ENCODE data around the gene NKAP. TPM values are rescaled to one million over a fixed set of nuclear protein-coding genes. Genes with fewer than 3 reads are reported as not detected.

The NKAP gene
- total RNA-seq, 1 donor: 4.3 TPM

GRCh38 chrX:119917877-119918276, 25.7 kb downstream of the NKAP start:
- Histone ChIP-seq H3K4me1 (ENCODE audit: insufficient read depth, low read length) (no peaks in the 10 kb centered on the region), H3K27me3 (ENCODE audit: insufficient read depth, low read length) (no peaks in the 10 kb centered on the region), H2AFZ (ENCODE audit: low read length) (no peak overlapping the region), H3K4me2 (ENCODE audit: insufficient read depth, low read length) (no peak overlapping the region), H3K79me2 (ENCODE audit: insufficient read depth, low read length) (no peaks in the 10 kb centered on the region), H3K4me3 (ENCODE audit: insufficient read depth, low read length) (no peak overlapping the region), H3K27ac (ENCODE audit: low read depth, low read length) (no peak overlapping the region), H4K20me1 (ENCODE audit: insufficient read depth, low read length) (no peaks in the 10 kb centered on the region), H3K36me3 (ENCODE audit: insufficient read depth, low read length) (no peaks in the 10 kb centered on the region), H3K9me3 (ENCODE audit: low read depth, low read length) (no peaks in the 10 kb centered on the region)
- no peak for DNase-seq (ENCODE audit: insufficient read length, low spot score, missing footprints)
- TF ChIP-seq CTCF (IDR thresholded peaks at IDR 0.05; ENCODE audit: extremely low read depth, low read depth, low read length): no peak

GRCh38 chrX:119916310-119916709, 27.2 kb downstream of the NKAP start:
- no peak overlapping the region for H2AFZ ChIP-seq (ENCODE audit: low read length)
- H3K36me3 ChIP-seq (ENCODE audit: insufficient read depth, low read length): no peaks in the 10 kb centered on the region
- no peak for DNase-seq (ENCODE audit: insufficient read length, low spot score, missing footprints)
- no peak overlapping the region for H3K27ac ChIP-seq (ENCODE audit: low read depth, low read length)
- no peak for TF ChIP-seq CTCF (IDR thresholded peaks at IDR 0.05; ENCODE audit: extremely low read depth, low read depth, low read length)
- no peaks in the 10 kb centered on the region for H3K79me2 ChIP-seq (ENCODE audit: insufficient read depth, low read length)
- no peaks in the 10 kb centered on the region for H3K9me3 ChIP-seq (ENCODE audit: low read depth, low read length)
- H3K4me1 ChIP-seq (ENCODE audit: insufficient read depth, low read length): no peaks in the 10 kb centered on the region
- H4K20me1 ChIP-seq (ENCODE audit: insufficient read depth, low read length): no peaks in the 10 kb centered on the region
- H3K27me3 ChIP-seq (ENCODE audit: insufficient read depth, low read length): no peaks in the 10 kb centered on the region
- no peak overlapping the region for H3K4me2 ChIP-seq (ENCODE audit: insufficient read depth, low read length)
- no peak overlapping the region for H3K4me3 ChIP-seq (ENCODE audit: insufficient read depth, low read length)

GRCh38 chrX:119900976-119901375, 42.6 kb downstream of the NKAP start:
- no peak for DNase-seq (ENCODE audit: insufficient read length, low spot score, missing footprints)
- H3K79me2 ChIP-seq (ENCODE audit: insufficient read depth, low read length): no peaks in the 10 kb centered on the region
- no peaks in the 10 kb centered on the region for H4K20me1 ChIP-seq (ENCODE audit: insufficient read depth, low read length)
- H3K4me2 ChIP-seq (ENCODE audit: insufficient read depth, low read length): no peak overlapping the region
- no peak overlapping the region for H3K4me3 ChIP-seq (ENCODE audit: insufficient read depth, low read length)
- no peaks in the 10 kb centered on the region for H3K27me3 ChIP-seq (ENCODE audit: insufficient read depth, low read length)
- H2AFZ ChIP-seq (ENCODE audit: low read length): no peak overlapping the region
- H3K27ac ChIP-seq (ENCODE audit: low read depth, low read length): no peak overlapping the region
- H3K4me1 ChIP-seq (ENCODE audit: insufficient read depth, low read length): no peaks in the 10 kb centered on the region
- no peak for TF ChIP-seq CTCF (IDR thresholded peaks at IDR 0.05; ENCODE audit: extremely low read depth, low read depth, low read length)
- H3K9me3 ChIP-seq (ENCODE audit: low read depth, low read length): no peaks in the 10 kb centered on the region
- H3K36me3 ChIP-seq (ENCODE audit: insufficient read depth, low read length): no peaks in the 10 kb centered on the region

GRCh38 chrX:119899125-119899524, 44.4 kb downstream of the NKAP start:
- H2AFZ ChIP-seq (ENCODE audit: low read length): no peak overlapping the region

More at GRCh38 chrX:119899125-119899524, 44.4 kb downstream of the NKAP start:
- no peak overlapping the region for H3K27ac ChIP-seq (ENCODE audit: low read depth, low read length)
- H3K27me3 ChIP-seq (ENCODE audit: insufficient read depth, low read length): no peaks in the 10 kb centered on the region
- no peaks in the 10 kb centered on the region for H3K4me1 ChIP-seq (ENCODE audit: insufficient read depth, low read length)
- no peak overlapping the region for H3K4me3 ChIP-seq (ENCODE audit: insufficient read depth, low read length)
- H3K79me2 ChIP-seq (ENCODE audit: insufficient read depth, low read length): no peaks in the 10 kb centered on the region
- H3K4me2 ChIP-seq (ENCODE audit: insufficient read depth, low read length): no peak overlapping the region
- no peak for TF ChIP-seq CTCF (IDR thresholded peaks at IDR 0.05; ENCODE audit: extremely low read depth, low read depth, low read length)
- H4K20me1 ChIP-seq (ENCODE audit: insufficient read depth, low read length): no peaks in the 10 kb centered on the region
- H3K36me3 ChIP-seq (ENCODE audit: insufficient read depth, low read length): no peaks in the 10 kb centered on the region
- no peaks in the 10 kb centered on the region for H3K9me3 ChIP-seq (ENCODE audit: low read depth, low read length)
- DNase-seq (ENCODE audit: insufficient read length, low spot score, missing footprints): no peak
